Stimulated activated CD8-positive, alpha-beta memory T cell treated with anti-CD3 and anti-CD28 coated beads, Interleukin-4, amount 100 ng/mL, for 48 hours (primary cell): ENCODE measurements around the gene DNHD1.

Source experiments
- DNase-seq: peaks from one replicate; pipeline ENCODE4 v3.0.0-alpha.2; 2020

DNHD1 gene

GRCh38 chr11:6596239-6596877, 99.3 kb downstream of the DNHD1 start:
- DNase-seq: no peak

- DNase-seq: no peak
These were observed 101.5 kb downstream of the DNHD1 start for GRCh38 chr11:6598555-6598954.

- no peak for DNase-seq
These were observed 102.4 kb downstream of the DNHD1 start for GRCh38 chr11:6599449-6599848.

- no peak for DNase-seq
These were observed 102.9 kb downstream of the DNHD1 start for GRCh38 chr11:6599881-6600390.

DNA sequence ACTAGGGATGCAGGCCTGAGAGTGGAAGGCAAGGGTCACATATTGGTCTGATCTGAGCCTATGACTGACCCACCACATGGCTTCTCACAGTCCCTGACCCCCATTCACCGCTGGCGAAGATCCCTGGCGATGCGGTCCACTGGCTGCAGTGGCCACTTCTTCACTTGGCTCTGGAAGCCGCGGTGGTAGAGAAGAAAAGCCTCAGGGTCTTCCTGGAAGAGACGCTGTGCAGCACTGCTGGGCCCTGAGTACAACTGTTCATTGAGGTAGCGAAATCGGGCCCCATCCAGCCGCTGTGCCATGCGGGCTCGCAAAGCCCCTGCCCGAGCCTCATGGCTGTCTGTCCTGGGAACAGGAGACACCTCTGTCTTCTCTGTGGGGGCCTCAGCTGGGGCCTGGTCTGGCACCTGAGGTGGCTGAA, 104.0 kb downstream of the DNHD1 start:
- no peak for DNase-seq

DNA sequence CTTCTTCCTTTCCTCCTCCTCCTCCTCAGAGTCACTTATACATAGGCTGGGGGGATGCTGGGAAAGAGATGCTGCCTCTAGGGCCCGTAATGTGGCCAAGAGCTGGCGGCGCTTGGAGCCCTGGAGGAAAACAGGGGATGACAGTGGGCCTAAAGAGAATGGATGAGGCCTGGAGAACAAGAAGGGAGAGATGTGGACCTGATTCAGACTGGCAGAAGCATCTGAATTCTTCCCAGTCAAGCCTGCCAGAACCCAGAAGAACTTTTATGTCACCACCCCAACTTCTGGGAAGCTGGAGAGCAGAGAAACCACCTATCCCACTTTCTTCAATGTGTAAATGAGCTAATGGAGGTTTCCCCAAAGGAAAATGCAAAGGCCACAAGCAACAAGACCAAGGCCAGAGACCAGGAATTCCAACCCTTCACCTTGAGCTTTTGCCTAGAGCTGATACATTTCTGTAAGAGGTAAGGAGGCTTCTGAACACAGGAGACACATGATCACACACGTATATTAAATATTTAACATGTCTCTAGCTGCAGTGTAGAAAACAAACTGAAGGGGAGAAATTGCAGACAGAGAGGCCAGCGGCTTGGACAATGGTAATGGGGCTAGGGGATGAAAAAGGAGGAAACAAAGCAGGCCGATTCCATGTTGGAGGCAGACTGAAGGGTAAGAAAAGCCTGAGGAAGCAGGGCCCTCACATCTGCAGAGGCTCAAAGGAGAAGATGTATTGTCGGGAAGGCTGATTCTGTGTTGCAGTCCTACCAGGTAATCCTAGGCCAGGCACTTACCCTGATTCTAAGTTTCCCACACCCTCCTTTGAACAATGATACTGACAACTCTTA, 105.2 kb downstream of the DNHD1 start:
- no peak for DNase-seq

- DNase-seq: peak; percentile 92
These were observed 106.4 kb downstream of the DNHD1 start, which contains the start of the genes ILK and RRP8 for GRCh38 chr11:6603287-6604080. Gene ILK (plus strand): TSS chr11:6603774. CDS start chr11:6604272, 498 bp downstream. Gene RRP8 (minus strand): TSS chr11:6603616. CDS start chr11:6603502, 114 bp downstream.

DNA sequence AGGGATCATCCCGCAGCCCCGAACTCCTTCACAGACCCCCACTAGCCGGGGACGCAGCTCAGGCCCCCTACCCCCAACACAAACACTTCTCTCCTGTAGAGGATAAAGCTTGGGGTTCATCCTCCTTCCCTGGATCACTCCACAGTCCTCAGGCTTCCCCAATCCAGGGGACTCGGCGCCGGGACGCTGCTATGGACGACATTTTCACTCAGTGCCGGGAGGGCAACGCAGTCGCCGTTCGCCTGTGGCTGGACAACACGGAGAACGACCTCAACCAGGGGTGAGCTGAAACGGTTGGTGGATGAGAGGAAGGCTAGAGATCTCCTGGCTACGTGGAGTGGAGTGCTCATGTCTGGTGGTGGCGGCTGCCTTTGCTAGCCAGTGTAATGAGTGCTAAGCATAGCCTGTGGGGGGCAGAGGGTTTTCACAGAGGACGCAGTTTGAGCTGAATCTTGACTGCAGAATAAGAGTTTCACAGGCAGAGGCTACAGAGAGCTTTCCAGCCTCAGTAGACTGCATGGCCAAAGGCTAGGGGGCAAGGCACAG, 107.1 kb downstream of the DNHD1 start:
- peak; percentile 66 for DNase-seq

GRCh38 chr11:6604790-6605189, 107.7 kb downstream of the DNHD1 start:
- DNase-seq: no peak

- DNase-seq: peak; percentile 83
These were observed 109.5 kb downstream of the DNHD1 start for GRCh38 chr11:6606471-6607189.

- peak; percentile 14 for DNase-seq
These were observed 110.2 kb downstream of the DNHD1 start for GRCh38 chr11:6607190-6607795.

DNA sequence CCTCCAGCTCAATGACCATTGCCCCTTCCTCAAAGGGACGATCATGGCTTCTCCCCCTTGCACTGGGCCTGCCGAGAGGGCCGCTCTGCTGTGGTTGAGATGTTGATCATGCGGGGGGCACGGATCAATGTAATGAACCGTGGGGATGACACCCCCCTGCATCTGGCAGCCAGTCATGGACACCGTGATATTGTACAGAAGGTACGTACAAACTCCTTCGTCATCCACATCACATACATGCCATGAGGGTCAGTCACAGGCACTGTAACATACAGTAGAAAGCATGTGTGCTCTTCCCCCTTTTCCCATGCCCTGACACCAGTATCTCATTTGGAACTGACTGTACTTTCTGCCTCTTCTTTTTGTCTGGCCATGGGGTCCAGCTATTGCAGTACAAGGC, 110.9 kb downstream of the DNHD1 start:
- peak; percentile 22 for DNase-seq

DNA sequence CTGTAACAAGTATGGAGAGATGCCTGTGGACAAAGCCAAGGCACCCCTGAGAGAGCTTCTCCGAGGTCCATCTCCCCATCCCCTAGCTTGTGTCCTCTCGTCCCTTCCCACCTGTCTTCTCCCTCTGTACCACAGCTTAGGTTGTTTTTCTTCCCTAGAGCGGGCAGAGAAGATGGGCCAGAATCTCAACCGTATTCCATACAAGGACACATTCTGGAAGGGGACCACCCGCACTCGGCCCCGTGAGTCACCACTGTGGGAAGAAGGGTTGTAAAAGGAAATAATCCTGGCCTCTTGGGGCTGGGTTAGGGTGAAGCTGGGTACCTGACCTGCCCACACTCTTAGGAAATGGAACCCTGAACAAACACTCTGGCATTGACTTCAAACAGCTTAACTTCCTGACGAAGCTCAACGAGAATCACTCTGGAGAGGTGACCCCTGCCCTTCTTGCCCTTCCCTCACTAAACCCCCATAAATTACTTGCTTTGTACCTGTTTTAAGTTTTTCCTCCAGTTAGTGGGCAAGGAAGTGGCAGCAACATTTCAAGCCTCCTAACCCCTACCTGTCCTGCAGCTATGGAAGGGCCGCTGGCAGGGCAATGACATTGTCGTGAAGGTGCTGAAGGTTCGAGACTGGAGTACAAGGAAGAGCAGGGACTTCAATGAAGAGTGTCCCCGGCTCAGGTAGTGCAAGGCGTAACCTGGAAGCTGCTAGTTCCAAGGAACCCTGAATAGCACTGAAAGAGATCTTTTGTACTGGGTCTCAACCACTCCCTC, 111.8 kb downstream of the DNHD1 start:
- peak; percentile 21 for DNase-seq

GRCh38 chr11:6609502-6610015, 112.5 kb downstream of the DNHD1 start:
- peak; percentile 20 for DNase-seq

- DNase-seq: peak; percentile 23
These were observed 113.5 kb downstream of the DNHD1 start for GRCh38 chr11:6610591-6610990.

DNA sequence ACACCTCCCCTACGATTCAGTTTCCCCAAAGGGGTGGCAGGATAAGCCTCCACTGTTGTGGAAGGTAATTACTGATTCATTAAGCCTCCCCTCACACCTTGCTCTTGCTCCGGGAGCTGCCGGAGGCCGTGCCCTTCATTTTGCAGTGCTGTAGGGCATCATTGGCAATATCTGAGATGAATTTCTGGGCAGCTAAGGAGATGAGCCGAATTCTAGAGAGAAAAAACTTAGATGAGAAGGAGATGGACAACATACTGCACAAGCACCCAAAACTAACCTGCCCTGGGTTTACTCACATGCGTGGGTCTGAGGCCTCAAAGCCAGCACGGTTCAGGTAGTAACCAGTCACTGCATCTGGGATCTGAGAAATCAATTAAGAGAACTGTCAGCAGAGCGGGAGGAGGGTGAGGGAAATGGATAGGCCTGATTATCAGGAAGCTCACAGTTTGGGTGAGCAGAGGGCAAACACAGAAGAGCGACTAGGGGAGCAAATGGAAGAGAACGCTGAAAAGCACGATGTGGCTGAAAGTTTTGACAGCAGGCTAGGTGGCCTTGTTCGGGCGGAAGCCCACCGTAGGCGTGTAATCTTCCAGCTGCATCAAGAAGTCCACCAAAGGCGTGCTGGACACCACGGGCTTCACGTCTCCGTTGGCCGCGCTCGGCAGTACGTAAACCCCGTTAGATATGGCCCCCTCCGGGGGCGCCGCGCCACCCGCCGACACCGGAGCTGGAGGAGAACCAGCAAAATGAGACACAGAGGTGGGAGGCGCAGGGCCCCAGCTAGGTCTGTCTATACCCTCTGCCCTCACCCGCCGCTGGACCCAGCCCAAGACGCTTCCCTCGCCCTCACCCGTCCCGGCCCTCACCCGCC, 114.2 kb downstream of the DNHD1 start:
- DNase-seq: peak; percentile 55

GRCh38 chr11:6611963-6612212, 114.8 kb downstream of the DNHD1 start:
- DNase-seq: no peak

GRCh38 chr11:6612213-6613041, 115.3 kb downstream of the DNHD1 start, which contains the start of gene TAF10:
Gene TAF10 (minus strand): TSS chr11:6612216. CDS start chr11:6612189, 27 bp downstream.
- DNase-seq: peak; percentile 97

DNA sequence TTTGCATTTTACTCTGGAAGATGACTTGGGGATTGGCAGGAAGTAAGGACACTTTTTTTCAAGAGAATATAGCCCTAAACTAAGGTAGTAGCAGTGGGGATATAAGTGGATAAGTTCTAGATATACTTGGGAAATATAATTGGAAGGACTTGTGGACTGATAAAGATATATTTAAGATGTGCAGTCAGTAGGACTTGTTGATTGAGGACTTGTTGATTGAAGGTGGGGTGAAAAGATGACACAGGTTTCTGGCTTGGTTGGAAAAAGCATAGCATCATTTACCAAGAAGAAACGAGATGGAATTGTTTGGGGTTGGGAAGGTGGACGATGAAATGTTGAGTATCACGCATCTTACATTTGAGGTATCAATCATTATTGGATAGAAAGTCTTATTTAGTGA, 116.4 kb downstream of the DNHD1 start:
- DNase-seq: no peak
